PC-9 (cell line): Measurements from ENCODE around the gene TCEA2.

Experiments used
- EZH2 ChIP-seq: fragments of 200-600 bp; sonication (generic); IDR thresholded peaks from 2 replicates; pipeline ENCODE4 v1.8.0; 2017; ENCODE audit warnings: antibody characterized with exemption, low read depth
- TF ChIP-seq, protein P1 (sequence below): fragments of 200-600 bp; sonication (generic); conservative IDR thresholded peaks from 2 replicates; pipeline ENCODE4 v1.6.1; 2017; ENCODE audit warnings: mixed run types, antibody characterized with exemption, mild to moderate bottlenecking, moderate library complexity

GRCh38 chr20:64076061-64076997, 13.3 kb downstream of the TCEA2 start:
- TF ChIP-seq, protein P1, sequence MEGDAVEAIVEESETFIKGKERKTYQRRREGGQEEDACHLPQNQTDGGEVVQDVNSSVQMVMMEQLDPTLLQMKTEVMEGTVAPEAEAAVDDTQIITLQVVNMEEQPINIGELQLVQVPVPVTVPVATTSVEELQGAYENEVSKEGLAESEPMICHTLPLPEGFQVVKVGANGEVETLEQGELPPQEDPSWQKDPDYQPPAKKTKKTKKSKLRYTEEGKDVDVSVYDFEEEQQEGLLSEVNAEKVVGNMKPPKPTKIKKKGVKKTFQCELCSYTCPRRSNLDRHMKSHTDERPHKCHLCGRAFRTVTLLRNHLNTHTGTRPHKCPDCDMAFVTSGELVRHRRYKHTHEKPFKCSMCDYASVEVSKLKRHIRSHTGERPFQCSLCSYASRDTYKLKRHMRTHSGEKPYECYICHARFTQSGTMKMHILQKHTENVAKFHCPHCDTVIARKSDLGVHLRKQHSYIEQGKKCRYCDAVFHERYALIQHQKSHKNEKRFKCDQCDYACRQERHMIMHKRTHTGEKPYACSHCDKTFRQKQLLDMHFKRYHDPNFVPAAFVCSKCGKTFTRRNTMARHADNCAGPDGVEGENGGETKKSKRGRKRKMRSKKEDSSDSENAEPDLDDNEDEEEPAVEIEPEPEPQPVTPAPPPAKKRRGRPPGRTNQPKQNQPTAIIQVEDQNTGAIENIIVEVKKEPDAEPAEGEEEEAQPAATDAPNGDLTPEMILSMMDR: no peak
- TF ChIP-seq EZH2: no peak
